Measurements from ENCODE around the gene ASCL5.

ASCL5 gene

DNA sequence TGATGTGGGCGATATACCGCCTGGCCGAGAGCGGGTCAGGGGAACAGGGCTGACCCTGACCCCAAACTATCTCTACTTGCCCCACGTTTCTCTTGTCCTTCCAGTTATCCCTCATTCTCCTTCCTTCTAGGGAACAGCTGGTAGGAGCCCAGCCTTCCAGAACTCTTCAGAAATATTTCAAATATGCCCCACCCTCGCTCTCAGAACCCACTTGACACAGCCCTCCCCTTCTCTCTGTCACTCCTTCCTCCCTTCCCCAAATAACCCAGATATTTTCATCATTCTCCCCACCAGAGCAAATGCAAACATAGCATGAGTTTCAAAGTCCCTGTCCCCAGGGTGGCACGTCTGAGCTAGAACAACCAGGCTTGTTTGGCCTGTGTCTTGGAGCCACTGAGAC, 15.8 kb downstream of the ASCL5 start:
- DNase-seq (ENCODE audit: low read depth in 2 of 2) = no peak

DNA sequence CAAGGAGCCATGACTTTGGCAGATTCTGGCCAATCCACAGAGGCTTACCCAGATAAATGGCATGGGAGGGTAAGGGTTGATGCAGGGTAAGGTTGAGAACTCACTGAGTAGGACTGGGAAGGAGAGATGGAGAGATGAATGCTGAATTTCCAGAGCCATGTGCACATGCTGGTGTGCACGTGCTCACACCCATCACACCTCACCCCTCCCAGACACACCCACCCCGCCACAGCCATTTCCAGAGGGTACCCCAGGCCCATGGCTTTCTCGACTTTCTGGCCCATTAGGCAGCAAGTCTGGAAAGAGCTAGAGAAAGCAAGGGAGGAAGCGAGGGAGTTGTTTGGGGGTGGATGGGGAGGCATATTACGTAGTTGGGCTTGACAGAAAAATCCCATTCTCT, 16.4 kb downstream of the ASCL5 start:
- DNase-seq (ENCODE audit: low read depth in 2 of 2) = no peak

DNA sequence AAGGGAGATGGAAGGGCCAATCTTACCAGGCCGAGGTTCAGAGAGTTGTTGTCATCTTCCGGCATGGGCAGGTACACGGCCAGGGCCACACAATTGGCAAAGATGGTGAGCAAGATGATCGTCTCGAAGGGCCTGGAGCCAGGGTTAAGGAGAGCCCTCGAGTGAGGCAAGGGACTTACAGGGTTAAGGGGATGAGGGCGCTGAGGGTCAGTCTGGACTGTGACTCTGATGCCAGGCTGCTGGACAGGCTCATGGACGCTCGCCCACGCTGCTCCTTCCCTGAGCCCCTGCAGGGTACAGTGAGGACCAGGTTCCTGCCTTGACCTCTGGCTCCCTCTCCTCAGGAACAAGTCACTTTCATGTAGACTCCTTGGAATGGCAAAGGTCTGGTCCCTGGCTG, 16.8 kb downstream of the ASCL5 start:
- DNase-seq (ENCODE audit: low read depth in 2 of 2) = no peak

DNA sequence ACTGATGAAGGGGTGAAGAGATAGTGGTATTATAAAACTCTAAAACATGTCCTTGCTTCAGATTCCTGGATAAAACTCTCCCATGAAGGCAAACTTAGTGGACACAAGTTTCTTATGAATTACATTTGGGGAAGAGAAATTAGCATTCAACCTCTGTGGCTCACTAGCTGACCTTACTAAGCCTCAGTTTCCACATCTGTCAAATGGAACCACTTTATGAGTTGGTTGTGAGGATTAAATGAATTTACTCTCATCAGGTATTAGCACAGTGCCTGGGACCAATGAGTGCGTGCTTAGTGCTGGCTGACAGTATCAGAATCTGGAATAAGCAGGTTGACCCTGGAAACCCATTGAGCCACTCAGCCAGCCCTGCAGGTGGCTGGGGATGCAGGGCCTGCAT, 17.3 kb downstream of the ASCL5 start:
- no peak for DNase-seq (ENCODE audit: low read depth in 2 of 2)

DNA sequence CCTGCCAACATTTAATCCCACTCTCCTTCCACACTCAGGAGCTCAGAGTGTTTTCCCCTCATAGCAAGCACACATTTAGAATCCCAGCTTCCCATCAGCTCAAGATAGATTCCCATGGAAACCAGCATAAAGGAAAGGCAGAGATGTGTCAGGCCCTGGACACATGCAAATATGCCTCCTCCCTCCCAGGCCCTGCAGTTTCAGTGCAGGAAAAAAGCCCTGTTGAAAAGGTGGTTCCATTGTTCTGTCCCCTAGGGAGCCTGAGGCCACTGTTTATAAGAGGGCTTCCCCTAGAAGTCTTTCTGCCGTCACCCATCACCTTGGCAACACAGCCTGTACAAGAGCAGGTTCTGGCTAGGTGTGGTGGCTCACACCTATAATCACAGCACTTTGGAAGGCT, 18.4 kb downstream of the ASCL5 start:
- no peak for DNase-seq (ENCODE audit: low read depth in 2 of 2)

DNA sequence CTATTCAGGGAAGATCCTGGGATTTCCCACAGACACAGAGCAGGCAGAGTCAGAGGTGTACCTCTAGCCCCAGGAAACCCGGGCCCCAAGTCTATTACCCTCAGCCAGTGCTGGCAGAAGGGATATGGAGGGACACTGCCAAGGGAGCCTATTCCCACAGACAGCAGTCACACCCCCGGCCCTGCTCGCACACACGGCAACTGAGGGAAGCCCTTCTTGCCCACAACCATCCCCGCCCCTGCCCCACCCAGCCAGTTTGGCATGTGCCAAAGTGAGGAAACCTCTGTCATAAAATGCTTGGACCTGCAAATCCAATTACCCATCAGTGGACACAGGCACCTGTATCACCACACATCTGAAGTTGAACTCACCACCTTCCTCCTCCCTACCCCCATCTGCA, 21.3 kb downstream of the ASCL5 start:
- DNase-seq (ENCODE audit: low read depth in 2 of 2) = no peak

DNA sequence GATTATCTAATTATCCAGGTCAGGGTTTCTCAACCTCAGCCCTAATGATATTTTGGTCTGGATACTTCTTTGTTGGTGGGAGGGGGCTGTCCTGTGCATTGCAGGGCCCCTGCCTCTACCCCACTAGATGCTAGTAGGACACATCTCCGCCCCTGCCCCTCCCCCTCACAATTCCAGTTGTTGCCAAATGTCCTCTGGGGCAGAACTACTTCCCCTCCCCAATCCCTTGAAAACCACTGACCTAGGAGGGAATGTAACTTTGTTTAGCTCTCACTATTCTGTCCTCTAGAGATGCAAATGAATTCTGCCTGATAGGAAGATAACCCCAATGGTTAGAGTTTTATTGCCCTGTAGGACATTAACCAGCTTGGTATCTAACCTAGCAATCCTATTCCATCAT, 22.8 kb downstream of the ASCL5 start:
- no peak for DNase-seq (ENCODE audit: low read depth in 2 of 2)

DNA sequence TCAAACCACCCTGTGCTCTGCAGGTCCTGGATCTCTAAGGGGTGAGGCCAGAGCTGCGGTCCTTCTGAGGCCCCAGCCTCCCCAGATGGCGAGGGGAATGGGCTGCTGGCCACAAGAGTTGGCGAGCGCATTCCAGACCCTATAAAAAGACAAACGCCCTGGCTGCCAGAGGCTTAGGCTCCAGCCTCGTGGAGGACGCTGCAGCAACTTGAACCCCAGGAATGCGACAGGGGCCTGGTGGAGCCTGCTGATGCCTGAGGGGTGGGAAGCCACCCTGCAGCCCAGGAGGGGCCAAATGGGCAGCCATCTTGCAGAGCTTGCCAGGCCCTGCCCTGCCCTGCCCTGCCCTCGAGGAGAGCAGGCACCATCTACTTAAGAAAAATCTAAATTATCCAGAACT, 23.3 kb downstream of the ASCL5 start:
- DNase-seq (ENCODE audit: low read depth in 2 of 2) = no peak

DNA sequence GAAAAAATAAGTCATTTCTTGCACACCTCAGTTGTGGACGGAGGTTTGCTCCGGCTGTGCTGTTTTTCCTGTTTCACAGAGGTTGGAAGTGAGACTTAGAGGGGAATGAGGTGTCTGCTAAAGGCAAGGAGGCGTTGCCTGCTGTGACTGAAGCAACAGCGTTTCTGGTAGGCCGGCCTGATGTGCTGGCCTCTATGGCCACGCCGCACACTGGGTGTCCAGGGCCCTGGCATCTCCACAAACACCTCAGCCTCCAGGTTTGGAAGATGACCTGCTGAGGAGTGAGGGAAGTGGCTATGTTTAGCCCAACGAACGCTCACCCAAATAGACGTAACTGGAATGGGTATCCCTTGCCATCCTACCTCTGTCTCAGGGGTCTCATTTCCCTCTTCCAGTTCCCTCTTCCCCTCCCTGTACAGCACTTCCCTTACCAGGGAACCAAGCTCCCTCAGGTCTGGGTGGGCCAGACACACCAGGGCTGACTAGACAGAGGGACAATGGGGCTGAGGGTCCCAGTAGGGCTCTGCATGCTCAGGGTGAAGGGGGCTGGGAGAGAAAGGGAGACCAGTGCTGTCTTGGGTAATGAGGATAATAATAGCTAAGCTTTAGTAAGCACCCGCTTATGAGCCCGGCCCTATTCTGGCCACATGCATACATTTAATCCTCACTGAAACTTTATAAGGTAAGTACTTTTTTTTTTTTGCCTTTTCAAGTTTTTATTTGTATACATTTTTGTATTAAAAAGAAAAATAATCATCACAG, 26.6 kb downstream of the ASCL5 start:
- DNase-seq (ENCODE audit: low read depth in 2 of 2) = no peak

DNA sequence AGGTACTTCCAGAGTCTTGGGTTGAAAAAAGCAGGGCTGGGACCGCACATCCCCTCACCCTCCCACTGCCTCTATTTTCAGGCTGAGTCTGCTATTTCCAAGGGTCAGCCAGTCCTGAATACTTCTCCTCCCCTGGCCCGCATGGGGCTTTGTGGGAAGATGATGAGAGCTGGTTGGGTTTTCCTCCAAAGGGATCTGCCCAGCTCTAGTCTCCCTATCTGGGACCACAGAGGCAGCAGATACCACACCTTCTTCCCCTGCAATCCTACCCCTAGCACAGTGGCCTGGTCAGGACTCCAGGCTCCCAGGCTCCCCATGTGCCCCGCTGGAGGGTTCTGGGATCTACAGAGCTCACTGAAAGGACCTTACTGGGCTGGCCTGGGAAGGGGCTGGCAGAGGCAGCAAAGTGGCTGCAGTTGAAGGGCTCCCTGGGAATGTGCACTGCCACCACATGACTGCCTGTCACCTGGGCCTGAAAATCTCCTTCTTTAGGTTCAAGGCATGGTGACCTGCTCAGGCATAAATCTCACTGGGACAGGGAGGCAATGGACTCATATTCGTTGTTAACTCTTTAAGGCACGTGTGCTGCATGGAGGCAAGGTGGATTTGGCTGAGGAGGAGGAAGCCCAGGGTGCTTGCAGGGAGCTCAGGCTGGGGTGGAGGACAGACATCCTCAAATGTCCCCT, 27.8 kb downstream of the ASCL5 start:
- no peak for DNase-seq (ENCODE audit: low read depth in 2 of 2)

DNA sequence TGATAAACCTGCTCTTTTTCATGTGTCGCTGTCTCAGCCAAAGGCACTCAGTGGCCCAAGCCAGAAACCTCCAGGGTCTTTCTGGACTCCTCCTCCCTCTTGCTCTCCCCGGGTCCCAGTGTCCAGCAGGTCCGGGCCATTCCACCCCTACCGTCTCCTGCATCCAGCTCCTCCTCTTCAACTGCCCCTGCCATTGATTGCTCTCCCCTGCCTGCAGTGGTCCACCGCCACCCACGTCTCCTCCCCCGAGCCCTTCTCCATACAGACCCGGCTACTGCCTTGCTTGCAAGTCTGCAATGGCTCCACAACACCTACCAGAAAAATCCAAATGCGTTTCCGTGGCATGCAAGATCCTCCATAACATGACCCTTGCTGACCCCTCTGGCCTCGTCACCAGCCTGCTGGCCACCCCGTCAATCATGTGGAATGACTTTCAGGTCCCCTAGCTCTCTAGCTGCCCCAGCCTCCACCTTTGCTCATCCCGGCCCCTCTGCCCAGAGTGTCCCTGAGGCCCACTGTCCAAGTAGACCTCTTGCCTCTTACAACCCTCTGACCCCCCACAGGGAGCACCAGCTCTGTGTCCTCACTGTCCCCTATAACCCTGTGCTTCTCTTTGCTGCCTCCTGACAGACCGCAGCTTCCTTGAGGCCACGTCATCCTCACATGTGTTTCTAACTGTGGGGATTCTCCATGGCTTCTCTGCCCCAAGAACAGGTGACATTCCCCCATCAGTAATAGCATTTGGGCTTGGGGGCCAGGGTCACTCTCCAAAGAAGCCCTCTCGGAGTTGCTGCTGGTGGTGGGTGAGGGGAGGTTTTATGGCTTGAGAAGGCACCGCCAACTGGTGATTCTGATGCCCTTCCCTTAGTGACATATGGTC, 29.8 kb downstream of the ASCL5 start:
- no peak for DNase-seq (ENCODE audit: low read depth in 2 of 2)

DNA sequence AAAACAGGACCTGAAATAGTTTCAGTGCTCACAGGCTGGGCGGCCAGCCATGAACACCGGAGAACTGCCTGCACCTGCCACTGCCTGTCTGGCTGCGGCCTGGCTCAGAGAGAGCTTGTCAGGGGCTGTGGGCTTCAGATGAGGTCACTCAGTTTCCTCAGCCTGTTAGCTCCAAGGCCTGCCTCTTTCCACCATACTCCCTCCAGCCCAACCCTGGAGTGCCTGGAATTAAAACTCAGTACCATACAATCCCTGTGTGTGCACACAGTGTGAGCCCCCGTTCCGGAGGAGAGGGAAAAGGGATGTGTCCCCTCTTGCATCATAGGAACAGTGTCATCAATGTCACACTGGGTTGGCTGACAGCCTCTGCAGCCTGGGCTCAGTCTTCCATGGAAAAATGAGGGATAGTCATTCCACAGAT, 30.9 kb downstream of the ASCL5 start:
- DNase-seq (ENCODE audit: low read depth in 2 of 2) = no peak

DNA sequence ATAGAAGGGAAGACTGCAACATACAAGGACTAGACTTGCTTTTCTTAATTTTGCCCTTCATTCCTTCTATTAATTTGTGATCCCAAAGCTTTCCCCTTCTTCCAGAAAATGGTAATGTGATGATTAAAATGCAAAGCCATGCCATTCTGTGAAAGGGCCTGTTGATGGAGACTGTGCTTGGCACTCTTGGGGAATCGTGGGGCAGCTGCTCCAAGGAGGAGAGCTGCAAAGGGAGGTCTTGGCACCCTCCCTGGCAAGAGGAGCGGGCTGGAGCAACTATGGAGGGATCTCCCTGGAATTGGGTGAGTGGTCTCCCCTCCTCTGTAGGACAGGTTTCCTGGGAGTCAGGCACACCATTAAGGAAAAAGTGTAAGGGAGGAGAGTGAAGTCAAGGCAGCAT, 31.4 kb downstream of the ASCL5 start:
- no peak for DNase-seq (ENCODE audit: low read depth in 2 of 2)

DNA sequence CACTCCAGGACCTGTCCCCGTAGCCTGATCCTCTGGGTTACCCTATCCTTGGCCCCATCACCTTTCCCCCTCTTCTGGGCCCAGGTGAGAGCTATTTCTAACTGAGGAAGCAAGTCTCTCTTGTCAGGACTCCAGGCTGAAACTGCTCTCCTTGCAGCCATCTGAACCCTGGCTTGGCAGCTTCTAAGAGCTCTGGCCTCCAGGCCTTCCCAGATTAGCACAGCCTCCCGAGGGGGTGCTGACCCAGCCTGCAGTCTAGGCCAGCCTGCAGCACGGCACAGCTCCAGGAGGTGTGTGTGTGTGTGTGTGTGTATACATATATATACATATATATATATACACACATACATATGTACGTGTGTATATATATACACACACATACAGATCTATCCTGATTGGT, 32.2 kb downstream of the ASCL5 start:
- DNase-seq (ENCODE audit: low read depth in 2 of 2) = no peak

DNA sequence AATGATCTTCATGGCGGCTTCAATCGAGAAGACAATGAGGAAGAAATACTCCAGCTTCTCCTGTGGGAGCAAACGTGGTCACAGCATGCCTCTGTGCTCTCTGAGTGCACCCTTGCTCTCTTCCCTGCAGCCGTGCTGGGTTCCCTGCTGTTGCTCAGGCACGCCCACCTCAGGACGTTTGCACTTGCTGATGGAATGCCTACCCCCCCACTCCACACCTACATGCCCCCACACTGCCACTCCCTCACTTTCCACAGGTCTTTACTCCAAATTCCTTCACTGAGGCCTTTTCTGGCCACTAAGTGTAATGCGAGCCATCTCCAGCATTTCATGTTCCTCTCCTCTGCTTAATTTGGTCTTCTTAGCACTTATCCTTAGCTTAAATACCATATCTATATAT, 33.0 kb downstream of the ASCL5 start:
- DNase-seq (ENCODE audit: low read depth in 2 of 2) = no peak

DNA sequence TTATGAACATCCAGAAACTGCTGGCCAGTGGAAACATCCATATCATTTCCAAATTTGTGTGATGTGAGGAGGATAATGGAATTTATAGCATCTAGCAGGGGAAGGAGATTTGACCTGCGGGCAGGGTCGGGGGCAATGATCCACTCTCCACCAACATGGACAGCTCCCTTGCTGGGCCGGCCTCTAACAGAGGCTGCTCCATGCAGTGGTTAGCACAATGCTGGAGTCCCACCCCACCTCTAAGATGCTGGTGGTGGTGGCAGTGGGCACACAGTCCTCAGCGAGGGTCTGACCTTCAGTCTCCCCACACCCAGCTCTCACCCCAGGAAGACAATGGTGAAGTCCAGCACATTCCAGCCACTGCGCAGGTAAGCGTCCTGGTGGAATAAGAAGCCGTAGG, 33.4 kb downstream of the ASCL5 start:
- DNase-seq (ENCODE audit: low read depth in 2 of 2) = no peak

DNA sequence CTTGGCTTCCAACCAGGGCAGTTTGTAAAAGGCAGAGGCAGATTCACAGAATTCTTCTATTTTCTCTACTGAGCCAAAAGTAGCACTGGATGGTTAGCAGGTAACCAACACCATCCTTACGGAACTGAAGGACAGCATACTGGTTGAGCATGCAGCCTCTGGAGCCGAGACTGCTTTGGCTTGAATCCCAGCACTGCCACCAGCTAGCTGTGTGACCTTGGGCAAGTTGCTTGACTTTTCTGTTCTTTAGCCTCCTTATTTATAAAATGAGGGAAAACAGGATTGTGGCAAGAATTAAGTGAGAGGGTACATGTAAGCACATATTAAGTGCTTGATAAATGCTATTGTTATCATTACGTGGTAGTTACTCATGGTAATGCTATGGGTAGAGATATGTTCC, 34.2 kb downstream of the ASCL5 start:
- no peak for DNase-seq (ENCODE audit: low read depth in 2 of 2)

DNA sequence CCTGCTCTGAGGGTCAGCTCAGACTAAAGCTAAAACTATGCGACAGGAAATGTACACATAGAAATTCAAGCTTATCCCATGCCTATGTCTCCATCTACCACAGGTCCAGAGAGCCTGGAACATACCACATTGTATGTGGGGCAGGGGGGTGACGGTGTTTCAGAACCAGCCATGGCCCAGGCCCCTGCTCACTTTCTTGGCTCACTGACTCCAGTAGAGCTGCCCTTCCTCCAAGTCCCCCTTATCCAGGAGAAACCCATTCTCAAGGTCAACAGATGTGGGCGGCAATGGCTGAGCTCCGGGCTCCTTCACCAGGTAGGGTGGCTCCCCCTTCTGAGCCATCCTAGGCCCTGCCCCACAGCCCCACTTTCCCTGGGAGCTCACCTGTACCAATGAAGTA, 35.7 kb downstream of the ASCL5 start:
- DNase-seq (ENCODE audit: low read depth in 2 of 2) = no peak

DNA sequence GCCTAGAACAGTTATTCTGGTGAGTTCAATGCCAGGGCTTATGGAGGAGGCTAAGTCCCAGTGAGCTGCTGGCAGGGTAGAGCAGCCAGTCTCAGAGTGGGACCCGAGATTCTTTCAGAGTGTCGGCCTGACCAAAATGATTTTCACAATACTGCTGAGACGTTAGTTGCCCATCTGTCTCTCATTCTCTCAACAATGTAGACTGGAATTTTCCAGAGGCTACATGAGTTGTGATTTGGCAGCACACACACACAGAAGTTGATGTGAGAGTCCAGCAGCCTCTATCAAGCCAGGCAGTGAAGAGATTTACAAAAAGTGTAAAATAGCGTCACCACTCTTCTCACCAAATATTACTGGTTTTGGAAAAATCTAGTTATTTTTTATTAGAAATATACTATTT, 36.4 kb downstream of the ASCL5 start:
- DNase-seq (ENCODE audit: low read depth in 2 of 2) = no peak

DNA sequence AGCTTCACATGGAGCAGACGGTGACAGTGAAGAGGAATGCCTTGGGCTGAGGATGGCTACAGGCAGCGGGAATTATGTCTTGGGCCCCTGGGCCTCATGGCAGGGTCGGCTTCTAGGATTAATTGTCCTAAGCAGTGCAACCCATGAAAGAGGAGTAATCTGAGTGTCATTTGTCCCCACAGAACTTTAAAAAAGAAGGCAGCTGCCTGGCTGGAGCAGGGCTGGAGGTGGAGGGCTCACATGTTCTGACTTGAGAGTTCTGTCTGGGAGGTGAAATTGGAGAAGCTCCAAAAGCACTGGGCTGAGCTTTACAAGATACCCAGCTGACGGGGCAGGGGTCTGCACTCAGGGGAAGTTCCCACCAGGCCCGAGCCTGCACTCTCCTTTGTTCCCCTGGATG, 37.4 kb downstream of the ASCL5 start:
- no peak for DNase-seq (ENCODE audit: low read depth in 2 of 2)

DNA sequence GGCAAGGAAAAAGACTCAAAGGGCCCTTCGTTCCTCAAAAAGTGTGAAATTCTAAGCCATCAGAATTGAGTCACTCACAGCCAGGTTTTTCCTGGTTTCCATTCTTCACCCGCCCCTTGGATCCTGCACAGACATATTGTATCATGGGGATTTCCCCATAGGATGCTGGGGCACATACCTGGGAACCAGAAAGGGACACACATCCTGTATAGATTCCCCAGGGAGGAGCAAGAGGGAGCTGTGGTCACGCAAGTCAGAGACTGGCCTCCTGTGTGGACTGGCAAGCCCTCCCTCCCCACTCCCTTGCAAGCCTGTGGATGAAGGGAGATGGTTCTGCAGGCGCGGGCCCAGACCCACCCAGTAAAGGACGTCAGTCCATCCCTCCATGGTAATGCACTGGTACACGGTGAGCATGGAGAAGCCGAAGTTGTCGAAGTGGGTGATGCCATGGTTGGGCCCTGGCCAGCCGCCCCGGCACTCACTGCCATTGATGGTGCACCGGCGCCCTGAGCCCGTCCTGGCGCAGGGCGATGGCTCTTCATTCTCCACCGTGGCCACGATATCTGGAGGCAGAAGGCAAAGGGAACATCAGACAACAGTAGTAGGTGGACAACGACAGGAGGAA, 38.0 kb downstream of the ASCL5 start:
- DNase-seq (ENCODE audit: low read depth in 2 of 2) = no peak

DNA sequence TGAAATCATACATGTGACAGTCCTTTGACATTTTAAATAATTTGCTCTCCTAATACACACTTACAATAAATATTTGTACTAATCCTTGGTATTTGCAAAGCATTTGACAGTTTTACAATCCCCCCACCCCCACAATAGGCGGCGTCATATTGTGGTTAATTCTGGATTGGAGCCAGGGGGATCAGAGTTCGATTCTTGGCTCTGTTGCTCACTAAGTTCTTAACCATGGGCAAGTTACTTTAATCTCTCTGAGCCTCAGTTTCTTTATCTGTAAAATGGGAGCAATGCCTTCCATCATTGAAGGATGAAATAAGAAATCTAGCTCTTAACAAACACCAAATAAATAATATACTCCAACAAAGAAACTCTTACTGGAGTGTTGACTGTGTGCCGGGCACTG, 38.6 kb downstream of the ASCL5 start:
- DNase-seq (ENCODE audit: low read depth in 2 of 2) = no peak

Data from stimulated activated CD4-positive, alpha-beta T cell treated with anti-CD3 and anti-CD28 coated beads, Interleukin-15, amount 100 ng/mL, for 48 hours (primary cell).